NCI-H345 (cell line): ENCODE measurements around the gene GRIK4.

ENCODE experiments used
- DNase-seq: peaks from one replicate; lab custom pipeline; 2025; lab: John Stamatoyannopoulos, UW

Gene GRIK4

DNA sequence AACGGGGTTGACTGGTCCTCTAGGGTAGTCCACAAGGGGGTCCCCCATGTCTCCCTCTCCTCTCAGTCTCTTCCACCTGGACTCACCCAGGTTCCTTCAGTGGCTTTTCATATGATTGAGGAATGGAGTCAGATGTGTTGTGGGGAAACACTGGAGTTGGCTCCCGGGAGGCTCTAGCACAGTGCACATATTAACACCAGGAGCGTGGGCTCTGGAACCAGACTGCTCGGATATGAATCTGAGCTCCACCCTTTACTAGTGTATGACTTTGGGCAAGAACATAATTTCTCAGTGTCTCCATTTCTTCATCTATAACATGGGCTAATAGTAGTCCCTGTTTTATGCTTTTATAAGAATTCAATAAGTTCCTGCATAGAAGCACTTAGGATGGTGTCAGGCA, 157.0 kb downstream of the GRIK4 start:
- DNase-seq: no peak

DNA sequence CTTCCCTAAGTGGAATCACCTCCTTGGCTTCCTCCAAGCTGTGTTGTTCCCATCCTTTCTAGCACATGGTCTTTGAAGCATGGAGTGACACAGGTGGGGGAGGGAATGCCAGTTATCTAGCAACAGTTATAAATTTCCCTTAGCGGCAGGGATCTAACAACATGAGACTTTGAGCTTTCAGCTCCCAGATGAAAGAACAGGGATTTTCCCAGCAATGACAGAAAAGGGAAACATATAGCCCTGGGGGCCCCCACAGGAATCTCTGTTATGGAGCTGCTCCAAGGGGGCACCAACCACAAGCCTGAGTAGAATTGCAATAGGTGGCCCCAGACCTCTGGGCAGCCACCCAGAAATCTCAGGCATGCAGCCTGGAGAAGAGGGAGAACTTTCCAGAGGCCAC, 163.0 kb downstream of the GRIK4 start:
- no peak for DNase-seq

DNA sequence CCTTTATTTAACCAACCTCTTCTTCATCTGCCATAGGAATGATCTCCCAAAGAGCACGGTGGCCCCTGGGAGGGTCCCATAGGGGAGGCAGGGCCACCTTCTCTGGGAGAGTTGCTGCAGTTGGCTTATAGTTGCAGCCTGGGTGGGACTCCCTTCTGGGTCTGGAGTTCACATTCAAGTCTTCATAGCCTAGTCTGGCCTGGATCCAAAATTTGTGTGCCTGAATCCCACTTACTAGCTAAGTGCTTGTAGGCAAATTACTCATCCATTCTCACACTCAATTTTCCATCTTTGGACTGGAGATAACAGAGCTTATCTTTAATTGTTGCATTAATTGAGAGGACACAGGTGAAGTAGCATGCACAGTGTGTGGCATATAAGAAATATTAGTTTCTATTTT, 163.6 kb downstream of the GRIK4 start:
- DNase-seq: no peak

DNA sequence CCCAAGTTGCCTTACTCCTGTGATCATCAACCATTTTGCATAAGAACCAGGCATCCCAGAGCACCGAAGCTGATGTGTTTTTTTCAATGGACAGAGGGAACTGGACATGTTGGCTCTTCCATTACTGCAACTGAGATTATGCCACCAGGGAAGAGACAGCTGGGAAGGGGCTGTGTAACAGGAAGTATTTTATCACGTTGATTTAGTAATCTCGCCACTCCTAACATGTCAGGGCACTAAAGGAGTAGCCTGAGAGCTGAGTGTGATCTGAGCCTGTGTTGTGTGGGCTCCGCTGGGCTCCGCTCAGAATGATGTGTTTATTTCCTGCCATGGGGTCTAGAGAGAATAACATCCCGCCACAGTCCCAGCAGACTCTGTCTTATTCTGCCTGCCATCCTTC, 165.4 kb downstream of the GRIK4 start:
- no peak for DNase-seq

DNA sequence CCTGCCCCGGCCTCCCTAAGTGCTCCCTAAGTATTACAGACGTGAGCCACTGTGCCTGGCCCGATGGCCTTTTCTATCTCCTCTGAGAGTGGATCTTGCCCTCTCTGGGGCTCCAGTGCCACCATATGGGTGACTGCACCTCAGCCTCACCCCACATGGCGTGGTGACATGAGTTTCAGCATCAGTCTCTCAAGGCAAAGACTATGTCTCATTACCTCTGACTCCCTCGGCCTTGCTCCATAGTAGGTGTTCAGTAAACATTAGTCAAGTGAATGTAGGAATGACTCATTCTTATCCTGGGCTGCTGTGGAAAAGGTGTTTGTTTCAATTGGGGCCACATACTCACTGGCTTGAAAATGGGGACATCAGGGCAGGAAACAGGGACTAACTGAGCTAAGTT, 168.8 kb downstream of the GRIK4 start:
- DNase-seq: no peak

DNA sequence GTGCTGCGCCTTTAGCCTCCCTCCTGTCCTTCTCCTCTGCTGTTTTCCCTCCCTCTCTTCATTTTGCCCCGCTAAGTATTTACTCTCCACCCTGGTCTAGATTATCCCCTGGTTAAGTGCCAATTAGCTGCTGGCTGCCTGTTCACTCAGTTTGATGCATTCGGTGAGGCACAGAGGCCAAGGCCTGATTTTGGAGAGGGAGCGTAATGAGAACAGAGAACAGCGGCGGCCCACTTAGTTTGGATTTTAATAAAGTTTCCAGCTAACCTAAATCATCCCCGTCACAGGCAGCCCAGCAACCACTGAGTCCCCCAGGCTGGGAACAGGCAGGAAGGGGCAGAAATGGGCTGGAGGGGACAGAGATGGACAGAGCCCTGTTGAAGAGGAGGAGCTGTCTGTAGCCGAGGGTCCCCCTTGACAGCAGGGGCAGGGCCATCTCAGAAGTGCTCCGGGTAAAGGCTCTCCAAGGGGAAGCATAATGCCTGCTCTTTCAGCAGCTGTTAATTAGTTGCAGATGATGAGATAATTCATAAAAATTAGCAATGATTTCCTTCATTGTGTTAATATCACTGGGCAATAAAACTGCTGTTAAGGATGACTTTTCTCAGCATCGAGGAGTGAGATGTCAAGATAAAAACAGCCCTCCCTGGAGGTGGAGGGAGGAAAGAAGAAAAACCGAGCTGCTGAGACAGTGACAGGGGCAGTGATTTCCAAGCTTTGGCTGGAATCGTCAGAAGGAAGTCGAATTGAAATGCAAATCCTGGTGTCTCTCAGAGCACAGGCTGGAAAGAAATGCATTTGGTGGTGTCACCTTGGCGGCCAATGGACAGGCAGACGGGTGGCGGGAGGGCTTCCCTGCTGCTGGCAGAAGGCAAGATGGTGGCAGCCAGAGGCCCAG, 170.1 kb downstream of the GRIK4 start:
- DNase-seq: peak; percentile 10

DNA sequence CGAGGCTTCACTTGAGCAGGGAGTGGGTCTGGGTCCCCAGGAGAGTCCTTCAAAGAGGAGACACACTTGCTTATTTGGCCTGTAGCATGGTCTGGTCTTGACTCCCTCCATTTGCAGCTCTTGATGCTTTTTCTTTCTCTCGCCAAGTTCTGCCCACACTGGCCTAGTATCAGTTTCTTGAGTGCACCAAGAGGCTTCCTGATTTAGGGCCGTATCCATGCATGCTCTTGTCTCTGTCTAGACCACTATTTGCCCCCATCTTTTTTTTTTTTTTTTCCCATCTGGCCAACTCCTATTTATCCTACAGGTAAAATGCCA, 170.7 kb downstream of the GRIK4 start:
- DNase-seq: no peak

DNA sequence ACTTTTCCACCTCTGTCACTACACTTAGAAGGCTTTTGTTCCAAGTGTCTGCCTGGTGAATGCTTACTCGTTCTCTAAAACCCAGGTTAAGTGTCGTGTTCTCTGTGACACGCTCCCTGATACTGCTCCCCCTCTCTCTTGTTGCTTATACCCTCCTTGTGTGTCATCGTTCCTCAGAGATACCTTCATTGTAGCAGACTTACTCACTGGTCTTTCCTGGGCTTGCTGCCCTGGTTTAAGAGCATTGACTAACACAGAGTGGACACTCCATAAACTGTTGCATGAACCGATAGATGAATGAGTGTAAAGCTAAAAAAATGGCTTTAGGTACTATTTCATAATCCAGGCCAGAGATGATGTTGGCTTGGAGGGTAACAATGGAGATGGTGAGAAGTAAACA, 171.3 kb downstream of the GRIK4 start:
- no peak for DNase-seq

DNA sequence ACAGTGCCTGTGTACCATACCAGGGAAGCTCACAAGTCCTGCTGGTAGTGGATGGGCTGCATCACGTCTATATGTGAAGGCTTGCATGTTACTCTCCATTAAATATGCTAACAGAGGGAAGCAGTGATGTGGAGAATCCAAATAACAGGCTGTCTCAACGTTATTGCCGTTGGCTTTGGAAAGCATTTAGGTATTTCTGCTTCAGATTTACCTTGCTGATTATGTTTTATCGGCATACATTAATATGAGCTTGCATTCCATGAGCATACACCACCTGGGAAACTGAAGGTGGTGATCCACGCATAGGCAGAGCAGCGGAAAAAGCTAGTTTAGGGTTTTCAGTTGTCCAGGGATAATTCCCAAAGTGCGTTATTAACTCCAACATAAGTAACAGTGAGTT, 175.0 kb downstream of the GRIK4 start:
- no peak for DNase-seq

DNA sequence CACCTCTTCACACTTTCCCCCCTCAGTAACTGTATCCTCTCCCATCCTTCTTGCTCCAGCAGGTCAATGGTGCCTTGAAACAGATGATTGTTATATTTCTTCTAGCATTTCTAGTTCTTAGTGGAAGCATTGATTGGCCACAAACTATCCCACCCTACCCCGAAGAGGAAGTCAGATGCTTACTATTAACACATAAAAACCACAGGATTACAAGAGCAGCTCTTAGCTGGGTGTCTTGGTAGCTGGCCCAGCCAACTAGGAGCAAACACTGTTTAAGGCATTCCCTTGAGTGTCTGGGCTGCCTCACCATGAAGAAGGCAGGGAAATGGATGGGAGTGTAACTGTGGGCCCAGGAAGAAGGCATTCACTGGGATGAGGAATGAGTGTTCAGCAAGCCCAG, 176.6 kb downstream of the GRIK4 start:
- DNase-seq: no peak

DNA sequence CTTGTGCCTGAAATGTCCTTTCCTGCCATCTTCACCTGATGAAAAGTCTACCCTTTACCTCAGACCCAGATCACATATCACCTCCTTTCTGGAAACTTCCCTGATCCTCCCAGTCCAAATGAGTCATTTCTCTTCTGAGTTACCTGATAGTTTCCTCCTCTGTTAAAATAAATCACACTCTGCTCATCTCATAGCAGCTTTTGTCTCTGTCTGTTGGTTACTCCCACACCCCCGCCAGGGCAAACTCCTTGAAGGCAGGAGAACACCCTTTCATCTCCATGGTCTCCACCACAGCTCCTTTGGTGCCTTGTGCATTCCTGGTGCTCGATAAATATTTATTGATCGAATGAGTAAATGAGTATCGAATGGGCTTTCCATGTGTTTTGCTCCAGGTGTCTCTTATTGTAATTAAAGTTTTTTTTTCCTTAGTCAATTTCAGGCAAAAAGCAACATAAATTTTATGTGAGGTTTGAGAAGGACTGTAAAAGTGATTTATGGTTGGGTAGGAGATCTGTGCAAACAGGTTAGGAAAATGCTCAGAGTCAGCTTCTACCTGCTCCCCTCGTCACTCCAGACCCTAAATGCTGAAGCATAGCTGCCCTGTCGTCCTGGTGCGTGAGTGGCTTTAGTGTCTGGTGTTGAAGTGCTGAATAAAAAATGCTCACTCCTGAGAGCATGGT, 178.2 kb downstream of the GRIK4 start:
- no peak for DNase-seq

DNA sequence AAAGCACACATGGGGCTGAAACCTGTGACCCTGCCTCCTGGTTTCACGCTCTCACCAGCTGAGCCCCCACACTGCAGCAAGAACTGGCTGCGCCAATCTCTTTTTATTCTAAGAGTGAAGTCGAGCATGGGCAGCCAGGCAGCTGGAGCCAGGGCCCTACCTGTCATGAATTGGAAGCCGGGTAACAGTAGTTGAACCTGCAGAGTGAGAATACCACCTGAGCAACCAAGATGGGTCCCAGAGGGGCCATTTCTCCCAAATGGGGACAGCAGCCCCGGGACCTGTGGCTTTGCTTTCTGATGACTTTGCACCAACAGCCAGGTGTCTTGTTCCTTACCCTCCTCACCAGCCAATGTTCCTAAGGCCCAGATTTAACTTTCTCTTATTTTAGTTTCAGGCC, 178.9 kb downstream of the GRIK4 start:
- no peak for DNase-seq

DNA sequence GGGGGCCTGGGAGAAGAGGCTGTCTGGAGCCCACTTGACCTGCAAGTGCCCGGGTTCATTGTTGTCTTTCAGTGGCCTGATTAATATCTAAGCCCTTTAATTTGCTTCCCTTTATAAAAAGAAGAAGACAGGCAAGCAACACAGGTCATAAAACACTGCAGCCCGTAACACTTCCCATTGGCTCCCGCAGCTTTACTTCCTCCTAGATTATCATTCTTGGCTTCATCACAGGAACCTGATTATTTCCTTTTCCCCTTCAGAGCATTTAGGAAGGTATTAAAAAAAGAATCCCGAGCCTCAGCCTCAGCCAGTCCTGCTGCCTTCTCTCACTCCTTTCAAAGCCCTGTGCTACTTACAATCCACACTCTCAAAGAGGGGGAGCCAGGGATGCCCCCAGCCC, 183.2 kb downstream of the GRIK4 start:
- no peak for DNase-seq

DNA sequence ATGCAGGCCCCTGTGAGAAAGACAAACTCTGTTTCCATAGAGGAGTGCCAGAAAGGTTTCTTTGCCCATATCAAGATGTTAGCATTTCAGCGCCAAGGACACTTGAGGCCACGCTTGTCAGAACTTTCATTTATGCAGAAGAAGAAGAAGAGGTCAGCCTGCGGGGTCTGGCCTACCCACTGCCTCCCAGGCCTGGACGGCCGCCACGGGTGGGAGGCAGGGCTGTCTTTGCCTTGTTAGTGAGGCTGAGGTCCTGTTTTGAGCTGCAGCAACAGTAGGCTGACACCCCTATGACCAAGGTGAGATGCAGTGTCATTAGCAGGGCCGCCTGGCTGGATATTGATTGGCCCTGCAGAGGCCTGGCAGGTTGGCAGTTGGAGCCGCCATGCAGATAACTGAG, 183.9 kb downstream of the GRIK4 start:
- no peak for DNase-seq

DNA sequence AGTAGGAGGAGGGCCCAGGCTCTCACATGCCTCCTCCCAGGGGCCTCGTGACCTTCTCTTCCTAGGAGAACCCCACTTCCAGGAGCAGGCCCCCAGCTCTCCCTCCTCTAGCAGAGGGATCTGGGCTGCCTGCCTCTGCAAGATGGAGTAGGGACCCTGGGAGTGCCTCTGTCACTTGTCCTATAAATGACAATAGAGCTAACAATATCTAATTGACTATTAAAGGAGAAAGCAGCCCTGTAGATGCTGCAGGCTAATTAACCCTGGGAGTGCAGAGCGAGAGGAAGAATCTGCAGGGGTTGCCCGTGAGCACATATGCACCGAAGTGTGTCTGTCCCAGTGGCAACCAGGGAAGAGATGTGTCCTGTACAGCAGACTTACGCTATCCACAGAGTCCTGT, 184.4 kb downstream of the GRIK4 start:
- no peak for DNase-seq

DNA sequence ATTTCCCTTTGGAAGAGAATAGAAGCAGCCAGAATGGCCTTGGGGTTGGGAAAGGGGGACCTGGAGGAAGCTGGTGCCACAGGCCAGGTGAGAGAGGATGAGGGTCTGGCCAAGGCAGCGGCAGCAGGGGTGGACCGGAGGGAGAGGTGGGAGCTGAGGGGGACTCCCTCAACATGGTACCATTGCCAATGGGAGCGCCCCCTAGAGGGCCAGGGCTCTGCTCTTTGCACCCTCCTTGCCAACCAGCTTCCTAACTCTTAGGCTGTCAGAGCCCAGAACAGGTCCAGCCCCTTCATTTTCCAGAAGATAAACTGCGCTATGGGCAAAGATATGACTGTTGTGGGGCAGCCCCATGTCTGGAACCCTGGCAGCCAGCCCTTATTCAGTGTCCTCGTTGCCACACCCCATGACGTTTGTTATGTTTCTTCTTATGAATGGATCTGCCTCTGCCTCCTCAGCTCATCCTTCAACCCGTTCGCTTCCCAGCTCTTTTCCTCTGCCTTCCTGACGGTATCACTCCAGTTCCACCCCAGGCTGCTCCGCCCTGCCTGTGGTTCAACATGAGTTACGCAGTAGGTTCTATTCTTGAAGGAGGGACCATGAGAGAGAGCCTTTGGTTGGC, 185.2 kb downstream of the GRIK4 start:
- DNase-seq: no peak

DNA sequence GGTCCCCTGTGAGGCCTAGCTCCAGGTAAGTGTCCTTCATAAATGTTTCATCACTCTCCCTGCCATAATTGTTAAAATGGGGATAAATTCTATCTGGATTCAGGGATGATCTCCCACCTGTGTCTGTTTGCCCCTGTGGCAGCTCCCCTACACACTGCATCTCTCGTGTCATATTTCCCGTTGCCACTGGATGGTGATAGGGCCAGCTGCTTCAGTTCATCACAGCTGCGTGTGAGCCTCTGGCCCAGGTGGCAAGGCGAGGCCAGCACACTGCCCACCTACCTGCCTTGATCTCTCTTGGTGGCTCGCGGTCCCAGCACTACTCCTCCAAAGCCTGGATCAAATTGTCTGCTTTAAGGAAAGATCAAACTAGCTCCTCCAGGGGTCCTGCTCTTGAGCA, 187.4 kb downstream of the GRIK4 start:
- no peak for DNase-seq

DNA sequence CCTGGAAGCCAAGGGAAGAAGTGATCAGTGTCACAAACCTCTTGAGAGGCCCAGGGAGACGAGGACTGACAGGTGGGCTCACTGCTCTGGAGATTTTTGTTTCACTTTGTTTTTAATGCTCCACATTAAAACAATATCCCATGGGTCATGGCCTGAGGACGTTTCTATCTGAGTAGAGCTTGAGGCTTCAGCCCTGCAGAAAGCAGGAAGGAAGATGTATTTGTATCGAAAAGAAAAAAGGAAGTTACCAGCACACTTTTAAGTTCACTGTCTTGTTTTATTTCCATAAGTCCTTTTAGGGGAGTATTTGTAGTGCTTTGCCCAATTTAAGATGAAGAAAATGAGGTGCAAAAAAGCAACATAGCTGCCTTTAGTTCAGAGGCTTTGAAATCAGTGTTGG, 191.1 kb downstream of the GRIK4 start:
- no peak for DNase-seq

DNA sequence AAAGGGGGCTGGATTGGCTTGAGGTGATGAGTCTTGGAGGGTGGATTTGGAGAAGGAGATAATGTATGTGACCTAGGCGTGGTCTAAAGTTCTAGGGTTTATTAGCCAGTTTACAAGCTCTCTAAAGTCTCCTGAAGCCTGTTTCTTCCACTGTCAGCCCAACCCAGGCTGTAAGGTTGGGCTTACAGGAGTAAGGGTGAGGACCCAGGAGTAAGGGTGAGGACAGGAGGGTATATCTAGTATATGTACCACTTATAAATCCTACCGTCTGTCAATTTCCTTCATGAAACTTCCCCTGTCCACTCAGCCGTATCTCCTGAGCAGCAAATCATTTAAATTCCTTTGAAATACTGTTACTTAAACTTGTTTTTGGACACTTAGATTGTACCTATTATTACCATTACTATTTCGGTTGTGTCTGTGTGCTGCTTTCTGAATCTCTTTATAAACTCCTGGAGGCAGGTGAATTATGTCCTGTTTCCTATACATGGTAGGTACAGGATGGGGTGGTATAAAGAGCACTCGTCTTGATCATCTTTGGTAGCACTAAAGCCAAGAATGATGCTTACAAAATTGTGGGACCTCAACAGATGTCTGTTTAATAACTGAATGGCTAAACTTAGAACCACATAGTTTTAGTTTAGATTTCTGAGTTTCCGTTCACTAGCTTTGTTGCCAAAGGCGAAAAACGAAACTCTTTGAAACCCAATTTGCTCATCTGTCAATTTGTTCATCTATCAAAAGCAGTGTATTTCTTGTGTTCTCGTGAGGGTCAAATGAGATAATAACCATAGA, 192.0 kb downstream of the GRIK4 start:
- DNase-seq: no peak

DNA sequence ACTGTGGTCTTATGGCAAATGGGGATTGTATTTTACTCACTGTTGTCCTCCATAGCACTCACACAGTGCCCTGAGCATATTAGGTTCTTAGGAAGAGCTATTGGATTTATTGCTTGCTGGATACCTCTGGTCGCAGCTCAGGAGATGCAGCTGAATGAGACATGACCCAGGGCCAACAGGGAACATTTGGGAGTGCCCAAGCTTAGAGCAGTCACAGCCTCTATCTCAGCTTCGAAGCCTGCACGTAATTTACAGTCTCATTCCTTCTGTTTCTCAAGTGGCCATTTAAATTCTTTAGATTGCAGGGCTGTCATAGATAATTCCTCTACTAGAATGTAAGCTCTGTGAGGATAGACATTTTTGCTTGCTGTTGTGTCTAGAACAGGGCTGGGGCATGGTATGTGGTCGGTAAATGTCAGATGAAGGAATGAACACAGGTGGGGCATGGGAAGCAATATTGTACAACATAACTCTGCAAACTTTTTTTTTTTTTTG, 192.8 kb downstream of the GRIK4 start:
- no peak for DNase-seq

DNA sequence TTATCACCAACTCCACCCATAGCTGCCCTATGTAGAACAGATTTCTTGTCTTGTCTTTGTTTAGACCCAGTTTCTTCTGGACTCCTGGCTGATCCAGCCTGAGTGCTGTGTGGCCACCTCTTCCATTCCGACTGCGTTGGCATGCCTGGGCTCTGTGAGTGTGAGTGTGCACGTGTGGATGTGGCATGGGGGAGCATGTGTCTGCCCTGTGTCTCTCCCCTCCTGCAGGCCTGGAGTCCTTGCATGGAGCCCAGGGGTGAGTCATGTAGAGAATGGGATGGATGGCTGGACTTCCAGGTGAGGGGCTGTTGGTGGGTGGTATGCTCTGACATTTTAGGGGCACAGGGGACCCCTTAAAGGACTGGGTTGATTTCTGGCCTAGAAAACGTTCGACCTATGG, 194.7 kb downstream of the GRIK4 start:
- no peak for DNase-seq

DNA sequence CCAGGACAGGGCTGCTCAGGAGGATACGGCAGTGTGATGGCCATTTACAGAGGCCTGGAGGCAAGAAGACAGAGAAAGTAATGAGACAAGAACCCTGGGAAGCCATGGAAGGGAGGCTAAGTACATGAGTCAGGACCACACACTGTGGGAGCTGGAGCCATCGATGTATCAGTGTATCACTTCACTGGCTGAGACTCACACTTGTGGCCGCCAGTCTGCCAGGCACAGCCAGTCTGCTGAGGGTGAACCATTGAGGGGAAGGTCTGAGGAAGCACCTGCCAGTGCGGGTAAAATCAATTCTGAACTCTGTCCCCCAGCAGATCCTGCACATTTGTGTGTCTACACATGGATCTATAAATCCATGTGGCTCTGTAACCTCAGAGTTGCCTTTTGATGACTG, 195.6 kb downstream of the GRIK4 start:
- DNase-seq: no peak
